Sciatic nerve (tissue), 2 donors: ENCODE data around the gene GCC2. TPM values are rescaled to one million over a fixed set of nuclear protein-coding genes. Genes with fewer than 3 reads are reported as not detected.
"Not testable (repeated sequence)": the region's sequence is repeated elsewhere in the genome, so short reads cannot be mapped to it uniquely, and the experiment has no call there.

Source experiments
- ATAC-seq: fragments of 200-7000 bp; cut with Tn5 transposase; one replicate; pipeline ENCODE4 v1.9.1; 2020; ENCODE audit warnings: mild to moderate bottlenecking, moderate library complexity
- DNase-seq: peaks from one replicate; pipeline ENCODE4 v3.0.0-alpha.2; 2020; ENCODE audit warnings: low spot score
- intact Hi-C: fragments of 100-400 bp; cut with DNase I; formaldehyde crosslinking; loops from one replicate; pipeline ENCODE4 v1.14.2; 2022
- total RNA-seq: library from RNA; stranded (reverse); fragmentation: NEBNext Ultra II Directional; extraction: Animal tissue kit (Norgen Biotek cat#: 25700); gene quantifications from one replicate; pipeline ENCODE4 v1.2.1, GENCODE V29; 2021
- donor health status: DM: no; HTN: no; CAD: no.
- donor health status: DM: no; HTN: no; CAD: no.

The GCC2 gene
- total RNA-seq, 1 donor from 2014 or later, result 63.6 TPM

- intact Hi-C loops, result no loop called here
- ATAC-seq, result no peak
These were observed 7.3 kb upstream of the GCC2 start for GRCh38 chr2:108441712-108442111.

DNA sequence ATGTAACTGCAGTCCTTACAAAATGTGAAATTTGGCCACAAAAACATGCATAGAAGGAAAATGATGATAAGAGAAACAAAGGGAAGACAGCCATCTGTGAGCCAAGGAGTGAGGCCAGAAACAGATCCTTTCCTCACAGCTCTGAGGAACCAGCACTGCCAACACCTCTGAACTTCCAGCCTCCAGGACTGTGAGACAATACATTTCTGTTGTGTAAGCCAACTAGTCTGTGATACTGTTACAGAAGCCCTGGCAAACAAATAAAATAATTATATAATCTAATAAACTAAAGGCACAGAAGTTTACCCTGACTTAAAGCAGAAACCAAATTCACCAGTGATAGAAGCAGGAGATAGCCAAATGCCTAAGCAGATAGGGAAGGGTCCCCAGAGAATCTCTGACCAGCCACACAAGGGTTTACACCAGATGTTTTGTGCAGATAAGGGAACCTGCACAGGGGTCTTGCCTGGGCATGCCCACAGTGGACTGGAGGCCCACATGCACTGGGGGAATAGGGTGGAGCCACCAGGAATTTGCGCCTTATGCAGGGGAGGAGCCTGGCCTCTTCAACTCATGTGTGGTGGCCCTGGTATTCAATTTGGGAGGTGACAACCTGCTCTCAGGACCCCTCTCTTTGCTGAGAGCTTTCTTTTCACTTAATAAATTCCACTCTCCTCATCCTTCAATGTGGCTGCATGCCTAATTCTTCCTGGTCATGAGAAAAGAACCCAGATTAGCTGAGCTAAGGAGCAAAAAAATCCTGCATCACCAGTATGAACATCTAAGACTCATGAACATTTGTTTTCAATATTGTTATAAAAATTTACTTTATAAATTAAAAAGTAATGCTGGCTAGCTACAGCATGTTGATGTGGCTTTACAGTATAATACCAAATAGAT, 3.8 kb upstream of the GCC2 start:
- DNase-seq (no peak), ATAC-seq (no peak)
- intact Hi-C loops, result no loop called here

More at GRCh38 chr2:108441712-108442111, 7.3 kb upstream of the GCC2 start:
- no peak for DNase-seq

DNA sequence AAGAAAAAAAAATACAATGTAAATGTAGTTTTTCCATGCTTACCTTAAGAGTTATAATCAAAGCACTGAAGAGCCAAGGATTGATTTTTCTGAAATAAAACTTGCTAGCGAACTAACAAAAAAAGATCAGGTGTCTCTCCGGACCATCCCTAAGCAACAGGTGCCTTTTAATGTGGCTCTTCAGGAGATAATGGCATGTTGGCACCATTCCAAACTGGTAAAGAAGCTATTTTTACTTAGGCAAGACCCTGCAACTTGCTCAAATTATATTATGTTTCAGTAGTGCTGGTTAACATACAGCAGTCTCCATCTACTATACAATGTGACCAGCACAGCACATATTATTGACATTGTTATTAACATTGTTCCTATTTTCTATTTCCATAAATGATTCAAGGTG, 2.3 kb upstream of the GCC2 start:
- DNase-seq (no peak), ATAC-seq (no peak)
- intact Hi-C loops, result no loop called here

DNA sequence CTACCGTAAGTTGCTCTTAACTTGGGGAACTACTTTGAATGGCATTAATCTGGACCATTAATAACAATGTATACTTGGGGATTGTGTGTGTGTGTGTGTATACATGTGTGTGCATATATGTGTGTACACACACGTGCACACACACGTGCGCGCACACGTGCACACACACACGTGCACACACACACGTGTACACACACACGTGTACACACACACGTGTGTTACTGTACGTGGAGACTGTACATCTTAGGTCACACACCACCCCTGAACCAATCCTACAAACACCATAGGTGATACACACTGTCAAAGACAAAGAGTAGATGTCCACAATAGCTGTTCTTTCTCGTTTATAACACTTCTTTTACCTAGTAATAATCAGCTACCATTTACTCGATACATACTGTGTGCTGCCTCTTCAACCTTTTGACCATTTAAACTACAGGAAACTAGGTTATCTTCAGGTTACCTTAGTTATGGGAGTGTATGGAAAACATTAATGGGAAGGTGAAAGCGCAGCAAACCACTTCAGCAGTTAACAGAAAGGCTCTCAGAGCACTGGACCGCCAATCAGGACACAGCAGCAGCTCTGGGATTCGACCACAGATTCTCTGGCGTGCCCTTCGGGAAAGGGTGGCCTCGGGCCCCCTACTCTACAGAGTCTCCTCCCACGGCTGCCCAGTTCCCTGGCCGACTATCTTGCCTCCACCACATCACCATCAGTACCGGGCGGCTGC, 894 bp upstream of the GCC2 start:
- DNase-seq (no peak), ATAC-seq (no peak)
- intact Hi-C loops, result no loop called here

- peak; percentile 35 for ATAC-seq
- DNase-seq, result no peak
- intact Hi-C loops, result no loop called here
These were observed 564 bp downstream of the GCC2 start for GRCh38 chr2:108449410-108450130.

DNA sequence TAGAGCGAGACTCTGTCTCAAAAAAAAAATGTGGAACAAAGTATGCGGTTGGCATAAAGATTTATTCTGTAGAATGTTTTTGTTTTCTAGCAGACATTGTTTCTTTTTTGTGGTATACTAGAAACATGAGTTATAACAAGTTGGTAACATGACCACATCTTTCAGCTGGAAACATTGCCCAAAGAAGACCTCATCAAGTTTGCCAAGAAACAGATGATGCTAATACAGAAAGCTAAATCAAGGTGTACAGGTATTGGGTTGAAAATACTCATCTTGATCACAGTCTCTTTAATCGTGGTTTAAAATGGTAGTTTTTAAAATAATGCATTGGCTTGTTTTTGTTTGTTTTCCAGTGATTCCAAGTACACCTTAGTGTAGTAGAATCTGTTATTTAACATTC, 1.9 kb downstream of the GCC2 start:
- ATAC-seq, result no peak
- no peak for DNase-seq
- intact Hi-C loops, result no loop called here

DNA sequence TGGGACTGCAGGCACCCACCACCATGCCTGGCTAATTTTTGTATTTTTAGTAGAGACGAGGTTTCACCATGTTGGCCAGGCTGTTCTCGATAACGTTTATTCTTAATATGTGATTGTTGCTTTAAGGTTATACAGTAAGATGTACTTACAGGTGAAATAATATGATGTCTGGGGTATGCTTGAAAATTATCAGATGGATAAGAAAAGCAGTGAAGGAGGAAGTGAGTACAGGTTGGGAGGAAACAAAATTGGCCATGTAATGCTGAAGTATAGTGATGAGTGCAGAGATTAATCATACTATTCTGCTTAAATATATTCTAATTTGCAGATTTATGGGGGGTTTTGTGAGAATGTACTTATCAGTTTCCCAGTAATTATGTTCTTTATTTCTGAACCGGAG, 3.0 kb downstream of the GCC2 start:
- intact Hi-C loops, result no loop called here
- ATAC-seq (no peak), DNase-seq (no peak)

- ATAC-seq, DNase-seq, intact Hi-C loops: not testable (repeated sequence)
These were observed 4.5 kb downstream of the GCC2 start for GRCh38 chr2:108453530-108453929.

DNA sequence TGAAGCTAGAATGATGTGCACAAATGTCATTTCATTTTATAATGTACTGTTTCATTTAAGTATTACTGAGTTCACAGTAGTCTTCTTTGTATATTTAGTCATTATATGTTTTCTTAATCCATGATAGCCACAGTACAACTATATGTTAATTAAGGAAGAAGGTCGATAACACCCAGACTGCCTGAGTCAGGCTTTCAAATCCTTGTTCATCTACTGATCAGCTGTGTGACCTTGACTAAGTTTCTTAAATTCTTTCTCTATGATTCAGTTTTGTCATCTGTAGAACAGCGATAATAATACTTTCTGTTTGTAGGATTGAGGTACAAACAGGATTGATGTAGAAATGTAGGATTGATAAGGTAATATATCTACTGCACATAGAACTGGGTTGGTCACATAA, 5.4 kb downstream of the GCC2 start:
- no peak for DNase-seq
- intact Hi-C loops, result no loop called here
- no peak for ATAC-seq

- intact Hi-C loops, result no loop called here
- DNase-seq (no peak), ATAC-seq (no peak)
These were observed 6.6 kb downstream of the GCC2 start for GRCh38 chr2:108455571-108455970.

- intact Hi-C loops, result no loop called here
- no peak for DNase-seq
These were observed 9.1 kb downstream of the GCC2 start for GRCh38 chr2:108458082-108458481.

DNA sequence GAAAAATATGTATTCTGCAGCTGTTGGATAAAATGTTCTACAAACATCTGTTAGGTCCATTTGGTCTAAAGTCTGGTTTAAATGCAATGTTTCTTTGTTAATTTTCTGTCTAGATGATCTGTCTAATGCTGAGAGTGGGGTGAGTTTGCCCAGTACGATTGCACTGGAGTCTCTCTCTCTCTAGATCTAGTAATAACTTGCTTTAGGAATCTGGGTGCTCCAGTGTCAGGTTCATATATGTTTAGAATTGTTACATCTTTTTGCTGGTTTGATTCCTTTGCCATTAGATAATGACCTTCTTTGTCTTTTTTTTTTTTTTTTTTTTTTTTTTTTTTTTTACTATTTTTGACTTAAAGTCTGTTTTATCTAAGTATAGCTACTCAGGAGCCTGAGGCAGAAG, 10.4 kb downstream of the GCC2 start:
- ATAC-seq (no peak), DNase-seq (no peak)
- intact Hi-C loops, result no loop called here

More at GRCh38 chr2:108458082-108458481, 9.1 kb downstream of the GCC2 start:
- ATAC-seq, result no peak

DNA sequence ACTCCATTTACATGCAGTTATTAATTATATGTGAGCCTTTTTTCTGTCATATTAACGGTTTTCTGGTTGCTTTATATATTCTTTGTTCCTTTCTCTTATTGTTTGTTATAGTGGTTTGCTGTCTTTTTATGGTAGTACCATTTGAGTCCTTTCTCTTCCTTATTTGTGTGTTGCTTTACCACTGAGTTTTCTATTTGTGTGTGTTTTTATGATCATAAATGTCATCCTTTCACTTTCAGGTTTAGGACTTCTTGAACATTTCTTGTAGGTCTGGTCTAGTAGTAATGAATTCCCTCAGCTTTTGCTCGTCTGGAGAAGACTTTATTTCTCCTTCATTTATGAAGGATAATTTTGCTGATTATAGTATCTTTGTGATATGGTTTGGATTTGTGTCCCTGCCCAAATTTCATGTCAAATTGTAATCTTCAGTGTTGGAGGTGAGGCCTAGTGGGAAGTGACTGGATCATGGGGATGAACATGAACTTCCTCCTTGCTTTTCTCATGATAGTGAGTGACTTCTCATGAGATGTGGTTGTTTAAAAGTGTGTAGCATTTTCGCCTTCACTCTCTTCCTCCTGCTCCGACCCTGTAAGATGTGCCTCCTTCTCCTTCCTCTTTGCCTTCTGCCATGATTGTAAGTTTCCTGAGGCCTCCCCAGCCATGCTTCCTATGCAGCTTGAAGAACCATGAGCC, 11.5 kb downstream of the GCC2 start:
- no peak for DNase-seq
- intact Hi-C loops, result no loop called here
- no peak for ATAC-seq

GRCh38 chr2:108477099-108477498, 28.1 kb downstream of the GCC2 start:
- DNase-seq (no peak), ATAC-seq (no peak)
- intact Hi-C loops, result no loop called here

DNA sequence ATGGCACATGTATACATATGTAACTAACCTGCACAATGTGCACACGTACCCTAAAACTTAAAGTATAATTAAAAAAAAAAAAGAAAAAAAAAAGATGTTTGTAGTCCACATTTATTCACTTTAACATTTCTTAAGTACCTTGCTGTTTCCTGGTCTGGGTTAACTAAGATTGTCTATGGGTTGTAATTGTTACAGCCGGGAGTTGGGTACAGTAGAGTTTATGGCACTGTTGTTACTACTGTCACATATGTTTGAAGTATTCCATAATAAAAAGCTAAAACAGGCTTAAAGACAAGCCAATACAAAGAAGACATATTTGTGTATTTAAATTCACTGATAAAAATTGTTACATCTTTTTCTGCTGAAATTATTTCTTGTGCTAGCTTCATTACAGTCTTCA, 36.2 kb downstream of the GCC2 start:
- ATAC-seq, result no peak
- intact Hi-C loops, result no loop called here

GRCh38 chr2:108490506-108491122, 41.6 kb downstream of the GCC2 start:
- no peak for ATAC-seq
- intact Hi-C loops, result no loop called here
- no peak for DNase-seq

More for the DNA sequence above, 36.2 kb downstream of the GCC2 start:
- DNase-seq, result no peak

DNA sequence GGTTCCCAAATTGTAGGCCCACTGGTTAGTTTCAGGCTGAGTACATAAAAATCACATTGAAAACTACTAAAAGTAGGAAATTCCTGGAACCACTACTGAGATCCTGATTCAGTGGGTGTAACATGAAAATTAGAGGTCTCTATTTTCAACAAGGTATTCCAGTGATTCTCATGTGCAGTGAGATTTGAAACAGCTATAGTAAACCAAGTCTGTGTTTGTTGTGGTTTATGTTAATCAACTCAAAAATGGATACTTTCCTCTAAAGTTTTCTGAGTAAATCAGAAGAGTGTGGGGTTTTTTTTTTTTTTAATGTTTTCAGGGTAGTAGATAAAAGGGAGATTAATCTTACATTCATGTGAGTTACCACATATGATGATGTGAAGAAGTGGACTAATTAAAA, 42.8 kb downstream of the GCC2 start:
- intact Hi-C loops, result no loop called here
- ATAC-seq (no peak), DNase-seq (no peak)

DNA sequence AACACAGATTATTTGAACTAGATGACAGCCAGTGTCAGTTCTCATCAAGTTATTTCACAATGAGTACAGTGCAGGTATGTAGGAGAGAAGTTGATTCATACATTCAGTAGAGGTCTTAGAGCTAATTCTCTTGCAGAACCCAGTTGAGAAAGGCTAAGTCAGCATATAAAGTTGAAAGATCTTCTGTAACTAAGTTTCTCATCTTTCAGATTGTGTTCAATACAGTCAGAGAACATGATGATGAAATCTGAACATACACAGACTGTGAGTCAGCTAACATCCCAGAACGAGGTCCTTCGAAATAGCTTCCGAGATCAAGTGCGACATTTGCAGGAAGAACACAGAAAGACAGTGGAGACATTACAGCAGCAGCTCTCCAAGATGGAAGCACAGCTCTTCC, 43.4 kb downstream of the GCC2 start:
- DNase-seq, result no peak
- intact Hi-C loops, result no loop called here
- no peak for ATAC-seq

DNA sequence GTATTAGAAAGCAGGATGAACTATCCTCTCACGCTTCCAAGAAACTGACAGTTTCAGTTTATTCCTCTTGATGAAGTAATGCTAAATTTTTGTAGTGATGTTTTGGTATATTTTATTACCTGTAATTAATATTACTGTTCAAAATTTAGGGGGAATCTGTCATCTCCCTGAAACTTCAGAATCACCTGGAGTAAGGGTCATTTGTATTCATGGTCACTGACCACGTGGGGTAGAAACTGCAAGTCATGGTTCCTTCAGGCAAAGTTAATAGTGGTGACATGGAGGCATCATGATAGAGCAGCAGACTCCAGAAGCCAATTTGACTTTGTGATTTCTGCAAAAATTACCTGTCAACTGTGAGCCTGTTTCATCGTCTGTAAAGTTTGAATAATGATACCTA, 47.2 kb downstream of the GCC2 start:
- DNase-seq, intact Hi-C loops, ATAC-seq: not testable (repeated sequence)
